B cell (primary cell): ENCODE data around the gene RBMX2.

Experiments used
- EZH2 ChIP-seq: IDR thresholded peaks from 2 replicates; pipeline ENCODE4 v1.6.1; 2012; ENCODE audit warnings: borderline replicate concordance, low read depth, mild to moderate bottlenecking, moderate library complexity, low read length; ENCODE audit not compliant: insufficient read depth, poor library complexity, severe bottlenecking
- TF ChIP-seq, protein P1 (sequence below): fragments of 200-600 bp; IDR thresholded peaks from one replicate; pipeline ENCODE4 v1.8.0; 2022; ENCODE audit warnings: antibody characterized with exemption, mild to moderate bottlenecking

DNA sequence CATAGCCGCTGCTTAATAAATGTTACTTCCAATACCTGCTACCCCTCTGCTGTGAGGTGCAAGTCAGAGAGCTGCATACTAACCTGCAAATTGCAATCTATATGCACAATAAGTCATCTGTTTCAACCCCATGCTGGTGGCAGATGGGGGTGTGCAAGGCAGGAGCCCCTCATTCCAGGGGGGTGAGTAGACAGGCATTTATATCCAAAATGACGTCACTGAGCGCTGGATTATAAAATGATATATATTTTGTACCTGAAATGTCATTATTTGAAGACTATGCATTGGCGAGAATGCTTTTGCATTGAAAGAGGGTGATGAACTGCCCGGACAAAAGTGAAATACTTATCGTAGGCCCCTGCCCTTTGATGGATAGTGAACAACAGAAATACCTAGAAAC, 24.7 kb downstream of the RBMX2 start:
- no peak for TF ChIP-seq EZH2
- TF ChIP-seq, protein P1, sequence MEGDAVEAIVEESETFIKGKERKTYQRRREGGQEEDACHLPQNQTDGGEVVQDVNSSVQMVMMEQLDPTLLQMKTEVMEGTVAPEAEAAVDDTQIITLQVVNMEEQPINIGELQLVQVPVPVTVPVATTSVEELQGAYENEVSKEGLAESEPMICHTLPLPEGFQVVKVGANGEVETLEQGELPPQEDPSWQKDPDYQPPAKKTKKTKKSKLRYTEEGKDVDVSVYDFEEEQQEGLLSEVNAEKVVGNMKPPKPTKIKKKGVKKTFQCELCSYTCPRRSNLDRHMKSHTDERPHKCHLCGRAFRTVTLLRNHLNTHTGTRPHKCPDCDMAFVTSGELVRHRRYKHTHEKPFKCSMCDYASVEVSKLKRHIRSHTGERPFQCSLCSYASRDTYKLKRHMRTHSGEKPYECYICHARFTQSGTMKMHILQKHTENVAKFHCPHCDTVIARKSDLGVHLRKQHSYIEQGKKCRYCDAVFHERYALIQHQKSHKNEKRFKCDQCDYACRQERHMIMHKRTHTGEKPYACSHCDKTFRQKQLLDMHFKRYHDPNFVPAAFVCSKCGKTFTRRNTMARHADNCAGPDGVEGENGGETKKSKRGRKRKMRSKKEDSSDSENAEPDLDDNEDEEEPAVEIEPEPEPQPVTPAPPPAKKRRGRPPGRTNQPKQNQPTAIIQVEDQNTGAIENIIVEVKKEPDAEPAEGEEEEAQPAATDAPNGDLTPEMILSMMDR = no peak
